ENCODE measurements around the gene RARG.

DNA sequence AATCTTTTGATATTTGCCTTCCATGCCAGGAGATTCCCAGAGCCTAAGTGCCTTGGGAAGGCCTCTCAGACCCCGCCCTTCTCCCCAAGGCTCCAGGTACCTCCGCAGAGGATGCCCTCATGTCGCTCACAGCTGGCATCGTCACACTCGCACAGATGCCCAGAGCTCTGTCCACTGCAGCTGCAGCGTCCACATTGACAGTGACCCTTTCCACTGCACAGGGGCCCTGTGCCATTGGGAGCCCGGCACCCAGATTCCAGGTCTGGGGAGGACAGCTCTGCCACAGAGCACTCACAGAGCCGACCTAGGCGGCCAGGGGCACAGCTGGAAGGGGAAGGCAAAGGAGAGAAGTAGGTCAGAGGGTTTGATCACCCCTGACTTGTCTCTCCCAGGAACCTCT lies 39.0 kb downstream of the RARG start:
- TF ChIP-seq, protein P1, sequence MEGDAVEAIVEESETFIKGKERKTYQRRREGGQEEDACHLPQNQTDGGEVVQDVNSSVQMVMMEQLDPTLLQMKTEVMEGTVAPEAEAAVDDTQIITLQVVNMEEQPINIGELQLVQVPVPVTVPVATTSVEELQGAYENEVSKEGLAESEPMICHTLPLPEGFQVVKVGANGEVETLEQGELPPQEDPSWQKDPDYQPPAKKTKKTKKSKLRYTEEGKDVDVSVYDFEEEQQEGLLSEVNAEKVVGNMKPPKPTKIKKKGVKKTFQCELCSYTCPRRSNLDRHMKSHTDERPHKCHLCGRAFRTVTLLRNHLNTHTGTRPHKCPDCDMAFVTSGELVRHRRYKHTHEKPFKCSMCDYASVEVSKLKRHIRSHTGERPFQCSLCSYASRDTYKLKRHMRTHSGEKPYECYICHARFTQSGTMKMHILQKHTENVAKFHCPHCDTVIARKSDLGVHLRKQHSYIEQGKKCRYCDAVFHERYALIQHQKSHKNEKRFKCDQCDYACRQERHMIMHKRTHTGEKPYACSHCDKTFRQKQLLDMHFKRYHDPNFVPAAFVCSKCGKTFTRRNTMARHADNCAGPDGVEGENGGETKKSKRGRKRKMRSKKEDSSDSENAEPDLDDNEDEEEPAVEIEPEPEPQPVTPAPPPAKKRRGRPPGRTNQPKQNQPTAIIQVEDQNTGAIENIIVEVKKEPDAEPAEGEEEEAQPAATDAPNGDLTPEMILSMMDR (IDR thresholded peaks at IDR 0.05) = no peak
- TF ChIP-seq POLR2A (IDR thresholded peaks at IDR 0.05) = no peak
